Activated naive CD4-positive, alpha-beta T cell treated with anti-CD3 and anti-CD28 coated beads, Interleukin-2, amount 10 ng/mL, durations not matched to agents 7 days and 5 days (primary cell): ENCODE data around the gene CYBC1.

Experiments
- CTCF ChIA-PET: fragments of 350-600 bp; sonication (Branson Sonifier 250); formaldehyde crosslinking; loops from one replicate; lab custom pipeline; 2021; ENCODE audit warnings: antibody characterized with exemption; lab: Charles Lee
- DNase-seq: peaks from one replicate; pipeline ENCODE4 v3.0.0-alpha.2; 2020
- H3K27ac Mint-ChIP-seq: one replicate; pipeline ENCODE4 v1.8.0; 2021; ENCODE audit warnings: mild to moderate bottlenecking, moderate library complexity, mixed read lengths
- H3K27me3 Mint-ChIP-seq: one replicate; pipeline ENCODE4 v1.8.0; 2021; ENCODE audit warnings: mild to moderate bottlenecking, mixed read lengths
- H3K36me3 Mint-ChIP-seq: one replicate; pipeline ENCODE4 v1.8.0; 2021; ENCODE audit warnings: mixed read lengths
- H3K4me1 Mint-ChIP-seq: one replicate; pipeline ENCODE4 v1.8.0; 2021; ENCODE audit warnings: mixed read lengths
- H3K4me3 Mint-ChIP-seq: one replicate; pipeline ENCODE4 v1.8.0; 2021; ENCODE audit warnings: mild to moderate bottlenecking, moderate library complexity, mixed read lengths
- H3K9me3 Mint-ChIP-seq: one replicate; pipeline ENCODE4 v1.8.0; 2021; ENCODE audit warnings: mixed read lengths

The CYBC1 gene

GRCh38 chr17:82439194-82439828 lies 11.2 kb downstream of the CYBC1 start:
- Mint-ChIP-seq H3K4me1 (peaks cover 9% of the 10 kb centered on the region), H3K27me3 (no peaks in the 10 kb centered on the region), H3K27ac (no peak overlapping the region), H3K36me3 (peaks cover 18% of the 10 kb centered on the region), H3K9me3 (no peaks in the 10 kb centered on the region), H3K4me3 (no peak overlapping the region)
- no peak for DNase-seq
- CTCF ChIA-PET, result interaction anchor here (0.8 kb wide), 1 partner anchor 14 kb away, joined by 6 read pairs; no protein-coding TSS in a partner anchor

GRCh38 chr17:82438401-82439193 lies 12.0 kb downstream of the CYBC1 start:
- CTCF ChIA-PET, result interaction anchor here (0.8 kb wide), 1 partner anchor 14 kb away, joined by 6 read pairs; no protein-coding TSS in a partner anchor
- no peak overlapping the region for H3K4me3 Mint-ChIP-seq
- no peak for DNase-seq
- H3K27ac Mint-ChIP-seq, result peak overlapping the region; percentile 42
- H3K4me1 Mint-ChIP-seq, result peaks cover 16% of the 10 kb centered on the region
- H3K36me3 Mint-ChIP-seq, result peaks cover 20% of the 10 kb centered on the region
- H3K27me3 Mint-ChIP-seq, result no peaks in the 10 kb centered on the region
- H3K9me3 Mint-ChIP-seq, result no peaks in the 10 kb centered on the region

DNA sequence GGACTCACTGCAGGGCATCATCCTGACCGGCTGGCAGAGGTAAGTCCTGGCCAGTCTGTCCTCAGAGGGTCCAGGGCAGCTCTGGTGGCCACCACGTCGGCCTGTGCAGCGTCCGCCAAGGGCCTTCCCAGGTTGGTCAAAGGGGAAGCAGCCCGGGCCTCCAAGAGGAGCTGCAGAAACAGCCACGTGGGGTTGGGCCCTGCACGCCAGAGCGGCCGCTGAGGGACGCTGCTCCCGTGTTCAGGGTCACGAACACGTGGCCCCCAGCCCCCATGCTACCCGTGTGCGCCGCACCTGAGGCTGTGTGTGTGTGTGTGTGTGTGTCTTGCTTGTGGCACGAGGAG lies 13.3 kb downstream of the CYBC1 start:
- CTCF ChIA-PET, result no interaction called here

DNA sequence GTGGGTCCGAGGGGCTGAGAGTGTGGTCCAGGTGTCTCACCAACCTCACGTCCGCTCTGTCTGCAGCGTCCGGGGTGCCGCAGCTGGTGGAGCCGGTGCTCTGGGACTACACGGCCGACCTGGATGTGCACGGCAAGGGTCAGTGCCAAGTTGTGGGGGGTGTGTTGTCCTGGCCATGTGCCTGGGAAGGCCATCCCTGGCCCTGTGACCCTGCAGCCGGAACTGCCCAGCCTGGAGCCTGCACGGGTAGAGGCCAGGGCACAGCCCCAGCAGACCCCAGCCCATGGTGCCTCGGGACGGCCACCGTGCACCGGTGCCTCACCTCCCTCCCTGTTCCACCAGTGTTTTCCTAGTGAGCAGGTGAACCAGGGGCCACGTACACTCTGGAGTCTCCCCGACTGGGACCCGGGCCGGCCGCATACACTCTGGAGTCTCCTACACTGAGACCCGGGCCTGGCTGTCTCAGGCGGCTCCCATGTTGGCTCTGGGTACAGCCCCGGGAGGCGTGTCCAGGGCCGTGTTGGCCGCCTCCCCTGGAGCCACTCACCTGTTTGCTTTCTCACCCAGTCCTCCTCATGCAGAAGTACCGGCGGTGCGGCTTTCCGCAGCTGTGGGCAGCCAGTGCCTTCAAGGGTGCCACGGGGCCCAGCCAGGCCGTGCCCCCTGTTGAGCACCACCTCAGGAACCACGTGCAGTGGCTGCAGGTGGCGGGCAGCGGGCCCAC lies 13.8 kb downstream of the CYBC1 start:
- no peak overlapping the region for H3K27ac Mint-ChIP-seq
- CTCF ChIA-PET, result no interaction called here

More for the DNA sequence above, 13.3 kb downstream of the CYBC1 start:
- Mint-ChIP-seq H3K27me3 (no peaks in the 10 kb centered on the region), H3K36me3 (peaks cover 10% of the 10 kb centered on the region), H3K9me3 (no peaks in the 10 kb centered on the region), H3K4me3 (no peak overlapping the region), H3K27ac (no peak overlapping the region), H3K4me1 (peaks cover 17% of the 10 kb centered on the region)
- DNase-seq, result no peak

GRCh38 chr17:82435601-82436583 lies 14.7 kb downstream of the CYBC1 start:
- no peak for DNase-seq
- Mint-ChIP-seq H3K36me3 (peaks cover 6% of the 10 kb centered on the region), H3K27me3 (no peaks in the 10 kb centered on the region), H3K9me3 (no peaks in the 10 kb centered on the region), H3K27ac (no peak overlapping the region), H3K4me1 (peaks cover 17% of the 10 kb centered on the region), H3K4me3 (no peak overlapping the region)
- CTCF ChIA-PET, result no interaction called here

More for the DNA sequence above, 13.8 kb downstream of the CYBC1 start:
- peaks cover 9% of the 10 kb centered on the region for H3K36me3 Mint-ChIP-seq
- H3K4me3 Mint-ChIP-seq, result no peak overlapping the region
- no peak for DNase-seq
- peaks cover 17% of the 10 kb centered on the region for H3K4me1 Mint-ChIP-seq
- no peaks in the 10 kb centered on the region for H3K27me3 Mint-ChIP-seq
- H3K9me3 Mint-ChIP-seq, result no peaks in the 10 kb centered on the region

DNA sequence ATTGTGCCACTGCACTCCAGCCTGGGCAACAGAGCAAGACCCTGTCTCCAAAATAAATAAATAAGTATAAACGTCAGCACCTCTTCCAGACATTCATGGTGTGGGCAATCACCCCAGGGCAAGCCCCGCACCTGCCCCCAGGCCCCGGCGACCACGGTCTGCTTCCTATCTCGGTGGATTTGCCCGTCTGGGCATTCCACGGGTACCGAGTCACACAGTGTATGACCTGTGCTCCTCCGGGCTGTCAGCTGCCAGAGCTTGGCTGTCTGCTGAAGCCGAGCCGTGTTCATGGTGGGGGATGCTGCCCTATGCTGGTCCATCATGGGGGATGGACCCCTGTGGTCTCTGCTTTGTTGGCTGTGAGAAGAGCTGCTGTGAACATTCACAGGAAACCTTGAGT lies 15.4 kb downstream of the CYBC1 start:
- Mint-ChIP-seq H3K27ac (peak overlapping the region; percentile 33), H3K9me3 (no peaks in the 10 kb centered on the region), H3K4me1 (peaks cover 23% of the 10 kb centered on the region), H3K4me3 (no peak overlapping the region), H3K27me3 (no peaks in the 10 kb centered on the region), H3K36me3 (peaks cover 9% of the 10 kb centered on the region)
- CTCF ChIA-PET, result interaction anchor here (0.8 kb wide), 1 partner anchor 9 kb away, joined by 4 read pairs; no protein-coding TSS in a partner anchor
- no peak for DNase-seq

DNA sequence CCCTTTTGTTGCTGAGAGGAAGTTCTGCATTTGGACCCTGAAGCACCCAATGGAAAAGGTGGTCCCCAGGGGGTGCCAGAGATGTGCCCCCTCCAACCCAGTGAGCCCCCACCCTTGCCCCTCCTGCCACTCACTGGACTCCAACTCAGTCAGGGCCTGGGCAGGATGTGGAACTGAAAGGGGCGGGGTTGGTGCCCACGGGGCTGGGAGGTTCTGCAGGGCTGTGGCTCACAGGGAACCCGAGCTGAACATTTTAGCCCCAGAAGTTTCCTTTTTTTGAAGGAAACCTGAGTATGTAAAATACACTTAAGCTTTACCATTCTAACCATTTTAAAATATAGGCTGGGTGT lies 16.4 kb downstream of the CYBC1 start:
- Mint-ChIP-seq H3K36me3 (peaks cover 18% of the 10 kb centered on the region), H3K4me1 (peaks cover 32% of the 10 kb centered on the region), H3K27me3 (no peaks in the 10 kb centered on the region), H3K4me3 (no peak overlapping the region), H3K9me3 (no peaks in the 10 kb centered on the region), H3K27ac (peak overlapping the region; percentile 74)
- CTCF ChIA-PET, result interaction anchor here (0.8 kb wide), 1 partner anchor 8 kb away, joined by 4 read pairs; no protein-coding TSS in a partner anchor
- DNase-seq, result peak; percentile 70

GRCh38 chr17:82433560-82434215 lies 16.9 kb downstream of the CYBC1 start:
- no peak overlapping the region for H3K4me3 Mint-ChIP-seq
- no peak for DNase-seq
- no peak overlapping the region for H3K27ac Mint-ChIP-seq
- H3K9me3 Mint-ChIP-seq, result no peaks in the 10 kb centered on the region
- CTCF ChIA-PET, result no interaction called here
- H3K4me1 Mint-ChIP-seq, result peaks cover 36% of the 10 kb centered on the region
- H3K36me3 Mint-ChIP-seq, result peaks cover 20% of the 10 kb centered on the region
- H3K27me3 Mint-ChIP-seq, result no peaks in the 10 kb centered on the region

DNA sequence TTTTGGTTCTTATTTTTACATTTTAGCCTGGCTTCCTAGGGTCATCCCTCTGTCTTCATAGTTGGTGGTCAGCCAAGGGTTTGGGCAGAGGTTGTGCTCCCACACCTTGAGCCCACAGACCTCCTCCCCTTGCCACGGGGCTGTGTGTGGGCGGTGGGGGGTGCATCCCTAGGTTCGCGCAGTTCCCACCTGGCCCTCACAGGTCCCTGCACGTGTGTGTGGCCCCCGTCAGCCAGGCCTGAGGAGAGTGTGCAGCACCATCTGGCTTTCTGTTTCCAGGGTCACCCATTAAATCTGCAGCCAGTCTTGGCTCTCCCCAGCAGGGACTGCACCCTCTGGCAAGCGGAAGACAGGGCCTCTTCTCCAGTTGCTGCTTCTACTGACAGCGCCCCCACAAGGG lies 18.5 kb downstream of the CYBC1 start:
- Mint-ChIP-seq H3K9me3 (no peaks in the 10 kb centered on the region), H3K27ac (no peak overlapping the region), H3K36me3 (peaks cover 20% of the 10 kb centered on the region), H3K4me1 (peaks cover 43% of the 10 kb centered on the region), H3K4me3 (no peak overlapping the region), H3K27me3 (no peaks in the 10 kb centered on the region)
- no peak for DNase-seq
- CTCF ChIA-PET, result interaction anchor here (1.1 kb wide), 1 partner anchor 14 kb away, joined by 3 read pairs; no protein-coding TSS in a partner anchor

DNA sequence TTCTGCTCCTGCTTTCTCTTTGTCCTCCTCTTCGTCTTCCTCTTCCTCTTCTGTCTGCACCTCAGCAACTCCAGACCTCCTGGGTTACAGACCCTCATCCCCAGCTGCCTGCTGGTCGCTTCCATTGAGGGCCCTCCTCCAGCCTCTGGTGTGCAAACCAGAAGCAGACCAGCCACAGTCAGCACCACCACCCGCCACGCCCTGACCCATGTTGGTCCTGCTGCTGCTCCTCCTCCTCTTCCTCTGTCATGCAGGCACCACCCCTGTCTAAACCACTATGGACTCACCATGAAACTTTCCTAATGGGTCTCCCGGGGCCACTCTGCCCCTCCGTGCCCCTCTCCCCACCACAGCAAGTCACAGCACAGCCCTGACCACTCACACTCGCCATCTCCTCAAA lies 20.7 kb downstream of the CYBC1 start:
- CTCF ChIA-PET, result no interaction called here
- Mint-ChIP-seq H3K27me3 (no peaks in the 10 kb centered on the region), H3K9me3 (no peaks in the 10 kb centered on the region), H3K4me1 (peaks cover 39% of the 10 kb centered on the region), H3K36me3 (peaks cover 20% of the 10 kb centered on the region), H3K27ac (peak overlapping the region; percentile 51), H3K4me3 (no peak overlapping the region)
- DNase-seq, result no peak

GRCh38 chr17:82428546-82428945 lies 22.0 kb downstream of the CYBC1 start:
- CTCF ChIA-PET, result no interaction called here
- Mint-ChIP-seq H3K36me3 (peaks cover 22% of the 10 kb centered on the region), H3K4me3 (no peak overlapping the region), H3K9me3 (no peaks in the 10 kb centered on the region), H3K4me1 (peaks cover 36% of the 10 kb centered on the region), H3K27me3 (no peaks in the 10 kb centered on the region), H3K27ac (no peak overlapping the region)
- DNase-seq, result no peak

DNA sequence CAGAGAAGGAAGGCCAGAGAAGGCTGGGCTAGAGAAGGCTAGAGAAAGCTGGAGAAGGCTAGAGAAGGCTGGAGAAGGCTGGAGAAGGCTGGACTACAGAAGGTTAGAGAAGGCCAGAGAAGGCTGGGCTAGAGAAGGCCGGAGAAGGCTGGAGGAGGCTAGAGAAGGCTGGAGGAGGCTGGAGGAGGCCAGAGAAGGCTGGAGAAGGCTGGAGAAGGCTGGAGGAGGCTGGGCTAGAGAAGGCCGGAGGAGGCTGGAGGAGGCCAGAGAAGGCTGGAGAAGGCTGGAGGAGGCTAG lies 25.7 kb downstream of the CYBC1 start:
- Mint-ChIP-seq H3K27me3 (no peaks in the 10 kb centered on the region), H3K36me3 (peaks cover 37% of the 10 kb centered on the region)
- CTCF ChIA-PET, result interaction anchor here (0.6 to 1.8 kb wide), 5 partner anchors 14 to 126 kb away, joined by 3 to 6 read pairs (median 3); partner anchors contain the start of gene FOXK2

More for the DNA sequence above, 25.7 kb downstream of the CYBC1 start:
- H3K27ac Mint-ChIP-seq, result peak overlapping the region; percentile 50
- no peak overlapping the region for H3K4me3 Mint-ChIP-seq
- H3K4me1 Mint-ChIP-seq, result peaks cover 37% of the 10 kb centered on the region
- H3K9me3 Mint-ChIP-seq, result no peaks in the 10 kb centered on the region
- no peak for DNase-seq
